ENCODE data around the gene EN2.

Gene EN2

GRCh38 chr7:155458111-155458877, at the start of gene EN2:
TSS of gene EN2 (plus strand) at chr7:155458129. CDS start at chr7:155458378, 249 bp downstream.
- DNase-seq: peak; percentile 44

GRCh38 chr7:155408651-155409586, 49.0 kb upstream of the EN2 start:
- DNase-seq: no peak

- DNase-seq: no peak
Observed at GRCh38 chr7:155409980-155410379, 47.9 kb upstream of the EN2 start.

GRCh38 chr7:155410431-155410830, 47.5 kb upstream of the EN2 start:
- no peak for DNase-seq

GRCh38 chr7:155411718-155412415, 46.1 kb upstream of the EN2 start:
- DNase-seq: no peak

GRCh38 chr7:155412416-155413253, 45.3 kb upstream of the EN2 start:
- peak; percentile 77 for DNase-seq

- no peak for DNase-seq
Observed at GRCh38 chr7:155414547-155415492, 43.1 kb upstream of the EN2 start.

- no peak for DNase-seq
Observed at GRCh38 chr7:155416646-155417380, 41.1 kb upstream of the EN2 start.

GRCh38 chr7:155418304-155418703, 39.6 kb upstream of the EN2 start:
- no peak for DNase-seq

GRCh38 chr7:155418941-155419755, 38.8 kb upstream of the EN2 start:
- no peak for DNase-seq

GRCh38 chr7:155420116-155420515, 37.8 kb upstream of the EN2 start:
- DNase-seq: no peak

GRCh38 chr7:155422151-155422550, 35.8 kb upstream of the EN2 start:
- no peak for DNase-seq

- DNase-seq: no peak
Observed at GRCh38 chr7:155422599-155423336, 35.2 kb upstream of the EN2 start.

GRCh38 chr7:155423337-155424285, 34.3 kb upstream of the EN2 start:
- DNase-seq: no peak

- no peak for DNase-seq
Observed at GRCh38 chr7:155424301-155425010, 33.5 kb upstream of the EN2 start.

GRCh38 chr7:155425011-155425340, 33.0 kb upstream of the EN2 start:
- DNase-seq: no peak

- no peak for DNase-seq
Observed at GRCh38 chr7:155425887-155426286, 32.0 kb upstream of the EN2 start.
